GM12878 (cell line): ENCODE measurements around the gene HPCA. TPM values are rescaled to one million over a fixed set of nuclear protein-coding genes. Genes with fewer than 3 reads are reported as not detected.

Experiments
- ATAC-seq: fragments of 200-7000 bp; cut with Tn5 transposase; 3 replicates; pipeline ENCODE4 v1.9.1; 2020; ENCODE audit warnings: mild to moderate bottlenecking, moderate library complexity
- BruUV-seq: library from RNA; stranded (reverse); fragments of 400-500 nt; replicated peaks from 2 replicates; lab custom pipeline; 2021; lab: Mats Ljungman, UMichigan
- CTCF ChIA-PET: fragments of 300-600 bp; sonication (Branson Sonifier 250); formaldehyde crosslinking; extraction: SDS; loops from one replicate; lab custom pipeline; 2021; ENCODE audit warnings: inconsistent platforms; lab: Yijun Ruan, JAX
- POLR2A ChIA-PET: fragments of 350-600 bp; formaldehyde crosslinking; extraction: SDS; loops from one replicate; lab custom pipeline; 2021; ENCODE audit warnings: inconsistent platforms; lab: Charles Lee
- RAD21 ChIA-PET: fragments of 300-600 bp; sonication (Branson Sonifier 250); formaldehyde crosslinking; loops from one replicate; lab custom pipeline; 2023; ENCODE audit warnings: antibody characterized with exemption; ENCODE audit not compliant: unreplicated experiment; lab: Charles Lee
- SMC1A ChIA-PET: fragments of 300-600 bp; sonication (Branson Sonifier 250); formaldehyde crosslinking; loops from one replicate; lab custom pipeline; 2023; ENCODE audit not compliant: unreplicated experiment, uncharacterized antibody; lab: Charles Lee
- DNase-seq: peaks from one replicate; pipeline ENCODE4 v3.0.0-alpha.2; 2011; ENCODE audit warnings: low read depth, low spot score
- FAIRE-seq: peaks from 3 replicates; lab custom pipeline; 2011; peaks lifted over from hg19 to GRCh38; lab: Jason Lieb, UNC
- H2AFZ ChIP-seq: 2 replicates; pipeline ENCODE4 v1.6.0; 2011; ENCODE audit warnings: low read depth, low read length, control low read depth; ENCODE audit not compliant: control insufficient read depth
- H3K27ac ChIP-seq: 2 replicates; pipeline ENCODE4 v1.5.1; 2011; ENCODE audit warnings: control low read depth; ENCODE audit not compliant: control insufficient read depth, insufficient read depth
- H3K27me3 ChIP-seq, 2 experiments: replicated peaks in 1 of 2; 2 replicates each; pipeline versions ENCODE4 v1.6.0 to v1.6.1; 2011; ENCODE audit warnings: low read length in 1 of 2; ENCODE audit not compliant: control insufficient read depth in 2 of 2, insufficient read depth in 2 of 2
- H3K36me3 ChIP-seq, 2 experiments: 2 replicates each; pipeline ENCODE4 v1.5.1; 2011; ENCODE audit warnings: low read length in 1 of 2; ENCODE audit not compliant: control insufficient read depth in 2 of 2, insufficient read depth in 2 of 2
- H3K4me1 ChIP-seq: 2 replicates; pipeline ENCODE4 v1.6.1; 2011; ENCODE audit warnings: mild to moderate bottlenecking, low read length, moderate library complexity, mixed read lengths; ENCODE audit not compliant: control insufficient read depth, insufficient read depth
- H3K4me2 ChIP-seq: 2 replicates; pipeline ENCODE4 v1.6.0; 2011; ENCODE audit warnings: control low read depth; ENCODE audit not compliant: control insufficient read depth, insufficient read depth
- H3K4me3 ChIP-seq: fragments of 200-600 bp; sonication (generic); 2 replicates; pipeline ENCODE4 v1.5.1; 2016
- H3K79me2 ChIP-seq: 2 replicates; pipeline ENCODE4 v1.6.0; 2011; ENCODE audit warnings: low read length; ENCODE audit not compliant: control insufficient read depth, insufficient read depth
- H3K9ac ChIP-seq: 2 replicates; pipeline ENCODE4 v1.8.0; 2011; ENCODE audit warnings: low read length, control low read depth, mixed read lengths; ENCODE audit not compliant: control insufficient read depth, insufficient read depth
- H3K9me3 ChIP-seq: replicated peaks from 3 replicates; pipeline ENCODE4 v1.5.1; 2011; ENCODE audit warnings: mild to moderate bottlenecking, low read length; ENCODE audit not compliant: control insufficient read depth, insufficient read depth
- H4K20me1 ChIP-seq: 2 replicates; pipeline ENCODE4 v1.6.0; 2011; ENCODE audit not compliant: control insufficient read depth, insufficient read depth
- SUZ12 ChIP-seq: fragments of 200-600 bp; sonication (generic); IDR thresholded peaks from one replicate; pipeline ENCODE4 v1.6.1; 2018; ENCODE audit warnings: antibody characterized with exemption, mild to moderate bottlenecking; ENCODE audit not compliant: unreplicated experiment
- WGBS: methylation state at CpG from one replicate; pipeline ENCODE4 v1.1.6; 2016; ENCODE audit warnings: low lambda C conversion rate; ENCODE audit not compliant: insufficient replicate concordance, insufficient coverage; ENCODE audit errors: missing lambda C conversion rate; 5-methylcytosine and 5-hydroxymethylcytosine counted together
- in situ Hi-C: fragments of 300-500 bp; cut with MboI; formaldehyde crosslinking; loops from 9 replicates; pipeline ENCODE4 v1.14.3; 2018; ENCODE audit warnings: mixed read lengths
- intact Hi-C: fragments of 100-400 bp; cut with micrococcal nuclease; formaldehyde crosslinking; loops from one replicate; pipeline ENCODE4 v1.14.2; 2022; ENCODE audit not compliant: unreplicated experiment
- polyA plus RNA-seq, 11 experiments: library from polyadenylated mRNA; depleted of rRNA in 4 of 11; unstranded in 6 of 11; stranded (reverse) in 5 of 11; fragments of >200 nt; fragmentation: Nextera tagmentation in 4 of 11; fragmentation: Illumina TruSeq in 1 of 11; extraction: Ambion mirVana in 4 of 11; extraction: Trizol in 1 of 11; gene quantifications; 1 replicate in 1 of 11; 2 replicates in 10 of 11; pipeline versions ENCODE4 v1.2.1 to v1.2.3, GENCODE V29; 2011 to 2016; ENCODE audit warnings: inconsistent platforms in 2 of 11, missing spikeins in 2 of 11, low read depth in 1 of 11
- total RNA-seq, 4 experiments: library from RNA; depleted of rRNA in 3 of 4; stranded (reverse); fragments of >200 nt in 3 of 4; fragmentation: Illumina TruSeq in 1 of 4; extraction: Trizol in 1 of 4; gene quantifications; 2 replicates each; pipeline versions ENCODE4 v1.2.1 to v1.2.3, GENCODE V29; 2013 to 2021
- TF ChIP-seq, protein P1 (sequence below): fragments of 150-350 bp; IDR thresholded peaks from 2 replicates; pipeline ENCODE4 v1.6.1; 2016; ENCODE audit warnings: low read depth, low read length
- TF ChIP-seq, protein P2 (sequence below), 3 experiments: IDR thresholded peaks in 2 of 3; conservative IDR thresholded peaks in 1 of 3; 2 replicates each; pipeline ENCODE4 v1.5.1; 2011; ENCODE audit warnings: low read depth in 3 of 3, low read length in 3 of 3, mild to moderate bottlenecking in 3 of 3, control low read depth in 2 of 3, moderate library complexity in 2 of 3, inconsistent platforms in 1 of 3, mixed read lengths in 1 of 3; ENCODE audit not compliant: control insufficient read depth in 2 of 3, insufficient read depth in 1 of 3; ENCODE audit errors: extremely low read depth in 1 of 3

Gene HPCA
- total and polyA plus RNA-seq, 10 of the 15 experiments (the other 5 are each of a cell fraction or from before 2014, with no cell fraction given), result 0.11 TPM; not detected in 9

DNA sequence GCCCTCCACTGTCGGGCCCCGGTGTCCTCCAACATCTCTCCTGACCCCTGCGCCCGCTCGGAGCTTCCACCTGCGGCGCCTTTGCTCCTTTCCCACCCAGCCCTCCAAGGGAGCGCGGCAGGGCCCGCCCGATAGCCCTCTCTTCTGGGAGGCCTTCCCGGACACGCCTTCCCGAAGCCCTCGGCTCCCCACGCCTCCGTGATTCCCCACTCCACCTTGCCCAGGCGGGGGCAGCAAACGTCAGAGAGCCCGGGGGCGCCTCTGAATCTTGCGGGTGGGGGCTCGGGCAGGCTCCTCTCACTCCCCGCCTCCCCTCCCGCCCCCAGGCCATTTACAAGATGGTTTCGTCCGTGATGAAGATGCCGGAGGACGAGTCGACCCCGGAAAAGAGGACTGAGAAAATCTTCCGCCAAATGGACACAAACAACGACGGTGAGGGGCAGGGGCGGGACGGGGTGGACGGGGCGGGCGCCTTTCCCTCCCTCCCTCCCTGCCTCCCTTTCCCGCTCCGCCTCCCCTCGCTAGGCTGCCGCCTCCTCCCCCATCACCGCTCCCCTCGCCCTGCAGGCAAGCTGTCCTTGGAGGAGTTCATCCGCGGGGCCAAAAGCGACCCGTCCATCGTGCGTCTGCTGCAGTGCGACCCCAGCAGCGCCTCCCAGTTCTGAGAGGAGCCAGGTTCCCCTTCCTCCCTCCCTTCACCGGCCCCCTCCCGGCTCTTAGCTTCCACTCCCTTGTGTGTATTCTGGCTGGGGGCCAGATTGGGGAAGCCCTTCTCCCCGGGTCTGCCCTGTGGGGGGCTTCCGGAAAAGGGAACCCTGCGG is 7.1 kb downstream of the HPCA start:
- TF ChIP-seq, protein P1, sequence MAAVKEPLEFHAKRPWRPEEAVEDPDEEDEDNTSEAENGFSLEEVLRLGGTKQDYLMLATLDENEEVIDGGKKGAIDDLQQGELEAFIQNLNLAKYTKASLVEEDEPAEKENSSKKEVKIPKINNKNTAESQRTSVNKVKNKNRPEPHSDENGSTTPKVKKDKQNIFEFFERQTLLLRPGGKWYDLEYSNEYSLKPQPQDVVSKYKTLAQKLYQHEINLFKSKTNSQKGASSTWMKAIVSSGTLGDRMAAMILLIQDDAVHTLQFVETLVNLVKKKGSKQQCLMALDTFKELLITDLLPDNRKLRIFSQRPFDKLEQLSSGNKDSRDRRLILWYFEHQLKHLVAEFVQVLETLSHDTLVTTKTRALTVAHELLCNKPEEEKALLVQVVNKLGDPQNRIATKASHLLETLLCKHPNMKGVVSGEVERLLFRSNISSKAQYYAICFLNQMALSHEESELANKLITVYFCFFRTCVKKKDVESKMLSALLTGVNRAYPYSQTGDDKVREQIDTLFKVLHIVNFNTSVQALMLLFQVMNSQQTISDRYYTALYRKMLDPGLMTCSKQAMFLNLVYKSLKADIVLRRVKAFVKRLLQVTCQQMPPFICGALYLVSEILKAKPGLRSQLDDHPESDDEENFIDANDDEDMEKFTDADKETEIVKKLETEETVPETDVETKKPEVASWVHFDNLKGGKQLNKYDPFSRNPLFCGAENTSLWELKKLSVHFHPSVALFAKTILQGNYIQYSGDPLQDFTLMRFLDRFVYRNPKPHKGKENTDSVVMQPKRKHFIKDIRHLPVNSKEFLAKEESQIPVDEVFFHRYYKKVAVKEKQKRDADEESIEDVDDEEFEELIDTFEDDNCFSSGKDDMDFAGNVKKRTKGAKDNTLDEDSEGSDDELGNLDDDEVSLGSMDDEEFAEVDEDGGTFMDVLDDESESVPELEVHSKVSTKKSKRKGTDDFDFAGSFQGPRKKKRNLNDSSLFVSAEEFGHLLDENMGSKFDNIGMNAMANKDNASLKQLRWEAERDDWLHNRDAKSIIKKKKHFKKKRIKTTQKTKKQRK, result no peak
- TF ChIP-seq SUZ12, result peak; percentile 98
- TF ChIP-seq, protein P2, sequence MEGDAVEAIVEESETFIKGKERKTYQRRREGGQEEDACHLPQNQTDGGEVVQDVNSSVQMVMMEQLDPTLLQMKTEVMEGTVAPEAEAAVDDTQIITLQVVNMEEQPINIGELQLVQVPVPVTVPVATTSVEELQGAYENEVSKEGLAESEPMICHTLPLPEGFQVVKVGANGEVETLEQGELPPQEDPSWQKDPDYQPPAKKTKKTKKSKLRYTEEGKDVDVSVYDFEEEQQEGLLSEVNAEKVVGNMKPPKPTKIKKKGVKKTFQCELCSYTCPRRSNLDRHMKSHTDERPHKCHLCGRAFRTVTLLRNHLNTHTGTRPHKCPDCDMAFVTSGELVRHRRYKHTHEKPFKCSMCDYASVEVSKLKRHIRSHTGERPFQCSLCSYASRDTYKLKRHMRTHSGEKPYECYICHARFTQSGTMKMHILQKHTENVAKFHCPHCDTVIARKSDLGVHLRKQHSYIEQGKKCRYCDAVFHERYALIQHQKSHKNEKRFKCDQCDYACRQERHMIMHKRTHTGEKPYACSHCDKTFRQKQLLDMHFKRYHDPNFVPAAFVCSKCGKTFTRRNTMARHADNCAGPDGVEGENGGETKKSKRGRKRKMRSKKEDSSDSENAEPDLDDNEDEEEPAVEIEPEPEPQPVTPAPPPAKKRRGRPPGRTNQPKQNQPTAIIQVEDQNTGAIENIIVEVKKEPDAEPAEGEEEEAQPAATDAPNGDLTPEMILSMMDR (IDR thresholded peaks at IDR 0.05 in 2 of 3, conservative IDR thresholded peaks at IDR 0.05 in 1 of 3; ENCODE audit: control insufficient read depth in 2 of 3, extremely low read depth in 1 of 3, insufficient read depth in 1 of 3, low read depth in 3 of 3, low read length in 3 of 3), result peak in 1 of 3 experiments; percentile 17; a peak in 1 of 6 replicates
- TF ChIP-seq, all 136 proteins: peak for 2
- peak overlapping the region; percentile 18; the same call in 1 of the 2 replicates for H2AFZ ChIP-seq
- ChIA-PET POLR2A (interaction anchor here (1.5 kb wide), 1 partner anchor 18 kb away, joined by 4 read pairs; no protein-coding TSS in a partner anchor), SMC1A (no interaction called here), RAD21 (interaction anchor here (1.4 kb wide), 1 partner anchor 17 kb away, joined by 3 read pairs; no protein-coding TSS in a partner anchor), CTCF (interaction anchor here (1.4 to 6.5 kb wide), 3 partner anchors 8 to 373 kb away, joined by 3 to 36 read pairs (median 4); partner anchors contain the start of gene TMEM54)
- no peaks in the 10 kb centered on the region for H3K79me2 ChIP-seq
- no peak overlapping the region for H3K27ac ChIP-seq
- H3K4me2 ChIP-seq, result peak overlapping the region; percentile 50; the same call in 1 of the 2 replicates
- ATAC-seq (peak; percentile 36; the same call in 1 of the 3 replicates), DNase-seq (no peak), FAIRE-seq (no peak)
- WGBS, result 8% methylated on average over 34 of the region's 58 CpGs
- no peaks in the 10 kb centered on the region for H4K20me1 ChIP-seq
- H3K4me1 ChIP-seq, result no peaks in the 10 kb centered on the region
- BruUV-seq, result no TSS peak
- H3K27me3 ChIP-seq, result peaks cover 8 to 16% of the 10 kb centered on the region in 2 experiments
- H3K9ac ChIP-seq, result no peak overlapping the region
- H3K36me3 ChIP-seq, result no peaks in the 10 kb centered on the region
- H3K4me3 ChIP-seq, result peak overlapping the region; percentile 55; the same call in 1 of the 2 replicates
- H3K9me3 ChIP-seq, result no peaks in the 10 kb centered on the region; the same call in 2 of the 3 replicates
- intact Hi-C loops (no loop called here), in situ Hi-C loops (no loop called here)
